HG03108 (cell line): Measurements from ENCODE around the gene C3orf33.
A peak's percentile ranks its signal among the peaks of the same experiment; 100 is the strongest.
"Not testable (repeated sequence)": the region's sequence is repeated elsewhere in the genome, so short reads cannot be mapped to it uniquely, and the experiment has no call there.

Experiments
- ATAC-seq: cut with Tn5 transposase; IDR thresholded peaks from one replicate; pipeline ENCODE4 v1.9.1; 2021; ENCODE audit warnings: moderate library complexity; ENCODE audit not compliant: unreplicated experiment

C3orf33 gene, protein sequence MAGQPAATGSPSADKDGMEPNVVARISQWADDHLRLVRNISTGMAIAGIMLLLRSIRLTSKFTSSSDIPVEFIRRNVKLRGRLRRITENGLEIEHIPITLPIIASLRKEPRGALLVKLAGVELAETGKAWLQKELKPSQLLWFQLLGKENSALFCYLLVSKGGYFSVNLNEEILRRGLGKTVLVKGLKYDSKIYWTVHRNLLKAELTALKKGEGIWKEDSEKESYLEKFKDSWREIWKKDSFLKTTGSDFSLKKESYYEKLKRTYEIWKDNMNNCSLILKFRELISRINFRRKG

DNA sequence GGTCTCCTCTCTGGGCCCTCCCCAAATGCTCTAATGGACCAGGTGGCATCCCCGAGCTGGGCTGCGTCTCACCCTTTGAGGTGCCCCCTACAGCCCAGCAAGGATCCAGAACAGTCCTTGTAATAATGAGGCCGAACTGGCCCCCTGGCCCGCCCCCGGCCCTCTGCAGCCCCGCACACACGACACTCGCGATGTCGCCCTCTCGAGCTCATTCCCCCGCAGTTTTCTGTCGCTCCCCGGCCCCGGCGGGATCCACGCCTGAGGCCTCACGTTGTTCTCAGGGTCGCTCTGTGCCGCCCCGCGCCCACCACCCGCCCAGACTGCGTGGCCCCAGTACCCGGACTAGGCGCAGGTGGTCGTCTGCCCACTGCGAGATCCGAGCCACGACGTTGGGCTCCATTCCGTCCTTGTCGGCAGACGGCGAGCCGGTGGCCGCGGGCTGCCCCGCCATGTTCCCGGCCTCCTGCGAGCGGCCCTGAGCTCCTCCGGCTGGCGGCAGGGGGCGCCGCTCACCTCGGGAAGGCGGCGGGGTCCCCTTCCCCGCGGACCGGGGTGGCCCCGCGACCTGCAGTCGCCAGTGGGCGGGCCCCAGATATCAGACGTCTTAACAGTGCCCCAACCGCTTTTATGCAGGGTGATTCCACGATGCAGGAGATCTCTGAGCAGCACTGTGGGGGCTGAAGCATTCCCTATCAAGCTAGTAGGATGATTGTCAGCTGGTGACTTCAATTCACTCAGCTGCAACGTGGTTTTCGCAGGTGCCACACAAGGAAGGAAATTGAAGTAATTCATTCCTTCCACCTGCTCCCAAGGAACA lies at the start of gene C3orf33:
Gene C3orf33 (minus strand): TSS at position 477 of the 817 bp plus-strand sequence. CDS start 26 bp downstream, at position 451.
- ATAC-seq, result peak; percentile 98

DNA sequence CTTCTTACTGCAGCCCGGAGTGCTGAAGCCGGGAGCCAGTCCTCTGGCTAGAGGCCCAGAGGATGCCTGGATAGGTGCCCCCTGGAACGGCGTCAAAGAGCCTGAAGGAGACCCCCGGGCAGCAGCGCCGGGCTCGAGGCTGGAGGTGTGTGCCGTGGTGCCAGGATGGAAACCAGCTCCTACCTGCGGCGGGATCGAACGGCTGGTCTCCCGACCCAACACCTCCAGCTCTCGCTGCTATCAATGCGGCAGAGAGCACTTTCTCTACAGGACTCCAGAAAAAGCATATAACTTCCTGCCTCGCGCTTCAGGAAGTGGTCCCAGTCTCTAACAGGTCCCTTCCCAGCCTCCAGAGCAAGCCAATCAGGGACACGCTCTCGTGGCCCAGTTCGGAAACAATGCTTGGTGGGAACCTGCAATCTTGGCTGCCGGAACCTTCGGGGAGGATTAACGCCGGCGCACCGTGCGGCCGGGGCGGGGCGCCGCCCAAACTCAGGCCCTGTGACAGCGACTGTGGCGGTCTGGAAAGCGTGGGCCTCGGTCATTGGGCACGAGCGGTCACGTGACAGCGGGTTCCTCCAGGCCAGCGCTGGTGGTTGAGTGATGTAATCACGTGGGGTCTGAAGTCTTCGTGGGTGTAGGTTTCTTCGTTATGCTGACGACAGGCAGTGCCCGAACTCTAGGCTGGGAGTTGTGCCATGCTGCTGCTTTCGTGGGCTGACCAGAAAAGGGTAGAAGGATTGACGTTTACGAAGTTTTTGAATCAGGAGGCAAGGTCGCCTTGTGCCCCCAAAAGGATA lies 48.3 kb upstream of the C3orf33 start, which contains the start of gene SLC33A1:
Gene SLC33A1 (minus strand): TSS at position 287 of the 800 bp plus-strand sequence. CDS start 430 bp downstream, outside the sequence.
- peak; percentile 94 for ATAC-seq

DNA sequence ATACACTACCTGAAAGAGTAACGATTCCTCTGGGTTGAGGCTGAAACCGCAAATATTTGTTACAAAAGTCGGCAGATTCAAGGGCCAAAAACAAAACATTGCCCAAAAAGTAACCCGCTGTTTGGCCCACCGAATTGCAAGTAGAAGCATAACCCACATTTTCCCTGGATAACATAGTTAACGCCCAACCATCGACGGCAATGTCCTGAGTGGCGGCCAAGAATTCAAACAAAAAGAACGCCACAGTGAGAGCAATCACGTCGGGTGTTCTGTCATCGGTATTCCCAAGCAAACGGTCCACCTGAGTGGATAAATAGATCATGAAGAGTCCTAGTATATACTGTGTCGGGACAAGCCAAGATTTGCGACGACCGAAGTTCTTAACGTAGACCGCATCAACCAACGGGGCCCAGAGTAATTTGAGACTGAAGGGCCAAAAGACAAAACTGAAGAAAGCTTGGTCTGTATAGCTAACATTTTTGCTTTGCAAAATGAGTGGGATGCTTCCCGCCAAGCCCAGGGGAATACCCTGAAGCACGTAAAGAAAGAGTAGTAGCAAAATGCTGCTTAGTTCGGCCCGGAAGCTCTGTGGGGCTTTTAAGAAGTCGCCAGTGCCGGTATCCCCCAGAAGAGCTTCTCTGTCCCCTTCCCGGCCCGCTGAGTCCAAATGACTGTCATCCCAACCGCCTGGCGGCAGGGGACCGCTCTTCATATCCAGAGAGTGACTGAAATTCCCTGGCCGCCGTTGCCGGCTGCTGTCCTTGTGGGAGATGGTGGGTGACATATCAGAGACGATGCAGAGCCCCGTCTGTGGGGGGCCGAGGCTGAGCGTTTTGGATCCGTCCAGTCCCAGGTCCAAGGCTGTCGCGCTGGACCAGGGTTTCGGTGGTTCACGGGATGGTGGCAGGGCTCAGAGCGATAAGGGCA lies 47.4 kb upstream of the C3orf33 start:
- ATAC-seq, result peak; percentile 7

DNA sequence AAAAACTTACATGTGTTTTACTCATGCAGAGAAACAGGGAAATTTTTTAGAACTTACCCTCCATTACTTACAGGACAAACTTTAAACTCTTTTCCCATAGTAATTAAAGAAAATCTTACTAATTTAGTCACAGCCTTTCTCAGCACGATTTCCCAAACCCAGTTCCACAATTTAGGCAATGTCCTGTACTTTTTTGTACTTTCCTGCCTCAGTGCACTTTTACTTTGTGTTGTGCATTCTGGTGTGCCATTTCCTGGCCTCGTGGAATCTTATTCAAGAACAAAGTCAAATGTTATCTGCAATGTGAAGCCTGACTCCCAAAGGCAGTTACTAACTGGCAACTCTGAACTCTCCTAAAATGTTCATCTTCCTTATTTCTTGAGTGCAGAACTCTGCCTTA lies 46.3 kb upstream of the C3orf33 start:
- ATAC-seq, result no peak

DNA sequence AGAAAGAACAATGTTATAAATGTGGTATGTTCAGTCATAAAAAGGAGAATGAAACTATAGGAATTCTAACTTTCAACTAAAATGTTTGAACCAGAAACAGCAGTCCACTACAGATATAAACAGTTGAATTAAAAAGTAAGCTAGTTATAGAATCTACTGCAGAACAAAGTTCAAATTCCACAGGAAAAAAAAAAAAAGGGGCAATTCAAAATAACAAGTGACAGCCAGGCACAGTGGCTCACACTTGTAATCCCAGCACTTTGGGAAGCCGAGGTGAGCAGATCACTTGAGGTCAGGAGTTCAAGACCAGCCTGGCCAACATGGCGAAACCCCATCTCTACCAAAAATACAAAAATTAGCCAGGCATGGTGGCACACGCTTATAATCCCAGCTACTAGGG lies 43.3 kb upstream of the C3orf33 start:
- ATAC-seq, result not testable (repeated sequence)

DNA sequence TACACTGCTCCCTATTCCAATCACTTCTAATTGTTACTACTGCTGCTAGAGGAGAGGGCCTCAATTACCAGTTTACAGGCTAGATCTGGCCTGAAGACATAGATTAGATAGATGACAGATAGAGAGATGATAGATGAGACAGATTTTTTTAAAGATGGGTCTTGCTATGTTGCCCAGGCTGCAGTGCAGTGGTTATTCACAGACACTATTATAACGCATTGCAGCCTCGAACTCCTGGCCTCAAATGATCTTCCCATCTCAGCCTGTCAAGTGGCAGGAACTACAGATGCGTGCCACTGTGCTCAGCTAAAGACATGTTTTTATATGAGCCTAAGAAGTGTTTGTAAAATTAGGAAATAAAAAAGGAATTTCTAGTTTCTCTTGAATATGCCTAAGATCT lies 41.9 kb upstream of the C3orf33 start:
- ATAC-seq, result no peak

DNA sequence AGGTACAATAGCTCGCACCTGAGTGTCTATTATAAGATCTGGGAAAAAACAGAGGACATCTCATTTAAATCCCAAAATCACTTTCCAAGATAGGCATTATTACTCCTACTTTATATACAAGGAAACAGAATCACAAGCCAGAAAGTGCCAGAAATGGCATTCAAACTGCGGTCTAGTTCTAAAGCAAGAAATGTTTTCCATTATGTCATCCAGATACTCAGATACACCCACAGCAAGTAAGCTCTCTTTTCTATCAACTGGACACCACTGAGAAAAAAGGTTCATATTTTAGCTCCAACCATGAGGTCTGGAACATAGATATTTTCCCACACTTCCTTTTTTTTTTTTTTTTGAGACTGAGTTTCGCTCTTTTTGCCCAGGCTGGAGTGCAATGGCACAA lies 40.0 kb upstream of the C3orf33 start:
- no peak for ATAC-seq

DNA sequence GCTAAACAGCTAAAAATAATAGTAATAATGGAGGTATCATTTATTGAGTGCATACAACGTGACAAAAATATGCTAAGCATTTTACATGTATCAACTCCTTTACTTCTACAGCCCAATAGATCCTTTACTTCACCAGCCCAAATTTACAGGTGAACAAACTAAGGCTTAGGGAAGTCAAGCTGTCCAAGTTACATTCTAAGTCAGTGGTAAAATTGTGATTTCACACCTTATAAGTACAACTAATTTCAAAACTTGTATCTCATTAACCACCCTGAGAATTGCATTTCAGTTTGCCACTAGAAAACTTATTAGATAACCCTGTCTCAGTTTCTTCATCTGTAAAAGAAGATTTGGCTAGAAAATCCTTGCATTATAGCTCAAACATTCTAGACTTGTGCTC lies 37.5 kb upstream of the C3orf33 start:
- no peak for ATAC-seq

DNA sequence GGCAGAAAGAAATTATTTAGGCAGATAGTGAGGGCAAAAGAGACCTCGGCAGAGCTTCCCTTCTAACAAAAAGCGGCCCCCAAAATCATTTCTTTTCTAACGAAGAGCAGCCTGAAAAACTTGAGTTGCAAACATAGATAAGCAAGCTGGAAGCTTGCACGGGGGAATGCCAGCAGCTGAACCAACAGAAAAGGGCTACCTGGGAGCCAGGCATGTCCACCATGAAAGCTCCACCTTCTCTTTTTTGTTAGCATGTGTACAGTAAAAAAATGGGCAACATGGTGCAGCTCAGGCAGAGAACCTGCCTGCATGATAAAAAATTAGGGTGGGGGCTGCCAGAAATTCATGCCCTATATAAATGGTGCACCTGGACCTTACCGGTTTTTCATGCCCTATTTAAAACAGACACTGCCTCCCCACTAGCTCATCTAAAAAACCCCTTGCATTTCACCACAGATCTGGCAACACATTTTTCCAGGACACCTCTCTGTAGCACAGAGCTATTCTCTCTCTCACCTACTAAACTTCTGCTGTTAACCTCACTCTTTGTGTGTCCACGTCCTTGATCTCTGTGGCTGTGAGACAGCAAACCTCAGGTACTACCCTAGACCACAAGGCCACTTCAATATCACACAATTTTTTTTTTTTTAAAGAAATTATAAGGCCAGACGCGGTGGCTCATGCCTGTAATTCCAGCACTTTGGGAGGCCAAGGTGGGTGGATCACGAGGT lies 29.4 kb upstream of the C3orf33 start:
- ATAC-seq, result no peak

DNA sequence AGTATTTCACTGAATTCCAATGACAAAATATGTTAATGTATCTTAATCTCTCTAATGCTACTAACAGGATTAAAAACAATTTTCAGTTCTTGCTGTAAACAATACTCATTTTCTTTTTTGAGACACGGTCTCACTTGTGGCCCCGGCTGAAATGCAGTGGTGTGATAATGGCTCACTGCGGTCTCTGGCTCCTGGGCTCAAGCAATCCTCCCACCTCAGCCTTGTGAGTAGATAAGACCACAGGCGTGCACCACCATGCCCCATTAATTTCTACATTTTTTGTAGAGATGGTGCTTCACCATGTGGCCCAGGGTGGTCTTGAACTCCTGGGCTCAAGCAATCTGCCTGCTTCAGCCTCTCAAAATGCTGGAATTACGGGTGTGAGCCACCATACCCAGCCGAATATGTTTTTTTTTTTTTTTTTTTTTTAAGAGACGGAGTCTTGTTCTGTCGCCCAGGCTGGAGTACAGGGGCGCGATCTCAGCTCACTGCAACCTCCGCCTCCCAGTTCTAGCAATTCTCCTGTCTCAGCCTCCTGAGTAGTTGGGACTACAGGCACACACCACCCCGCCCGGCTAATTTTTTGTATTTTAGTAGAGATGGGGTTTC lies 22.5 kb upstream of the C3orf33 start:
- ATAC-seq, result not testable (repeated sequence)

DNA sequence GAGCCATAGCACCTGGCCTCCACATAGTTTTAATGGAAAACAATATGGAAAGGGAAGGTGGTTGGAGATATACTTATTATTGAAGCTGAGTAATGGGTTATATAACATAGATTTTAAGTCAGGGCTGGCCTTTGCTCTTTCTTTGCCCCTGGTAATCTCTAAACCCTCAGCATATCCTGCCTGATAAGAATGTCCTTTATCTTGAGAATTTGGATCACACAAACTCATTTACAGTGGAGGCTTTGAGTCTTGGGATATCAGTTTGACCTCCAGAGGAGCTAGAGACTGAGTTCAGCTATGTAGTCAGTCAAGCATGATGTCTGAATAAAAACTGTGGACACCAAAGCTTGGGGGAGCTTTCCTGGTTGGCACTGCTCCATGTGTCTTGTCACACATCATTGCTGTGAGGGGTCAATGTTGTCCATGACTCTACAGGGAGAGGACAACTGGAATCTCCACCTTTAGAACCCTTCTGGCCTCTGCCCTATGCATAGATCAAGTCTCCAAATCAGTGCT lies 9.0 kb upstream of the C3orf33 start:
- no peak for ATAC-seq

DNA sequence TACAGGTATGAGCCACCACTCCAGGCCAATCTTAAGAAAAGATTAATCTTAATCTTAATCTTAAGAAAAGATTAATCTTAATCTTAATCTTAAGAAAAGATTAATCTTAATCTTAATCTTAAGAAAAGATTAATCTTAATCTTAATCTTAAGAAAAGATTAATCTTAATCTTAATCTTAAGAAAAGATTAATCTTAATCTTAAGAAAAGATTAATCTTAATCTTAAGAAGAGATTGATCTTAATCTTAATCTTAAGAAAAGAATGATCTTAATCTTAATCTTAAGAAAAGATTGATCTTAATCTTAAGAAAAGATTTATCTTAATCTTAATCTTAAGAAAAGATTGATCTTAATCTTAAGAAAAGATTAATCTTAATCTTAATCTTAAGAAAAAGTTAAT lies 7.1 kb upstream of the C3orf33 start:
- not testable (repeated sequence) for ATAC-seq

DNA sequence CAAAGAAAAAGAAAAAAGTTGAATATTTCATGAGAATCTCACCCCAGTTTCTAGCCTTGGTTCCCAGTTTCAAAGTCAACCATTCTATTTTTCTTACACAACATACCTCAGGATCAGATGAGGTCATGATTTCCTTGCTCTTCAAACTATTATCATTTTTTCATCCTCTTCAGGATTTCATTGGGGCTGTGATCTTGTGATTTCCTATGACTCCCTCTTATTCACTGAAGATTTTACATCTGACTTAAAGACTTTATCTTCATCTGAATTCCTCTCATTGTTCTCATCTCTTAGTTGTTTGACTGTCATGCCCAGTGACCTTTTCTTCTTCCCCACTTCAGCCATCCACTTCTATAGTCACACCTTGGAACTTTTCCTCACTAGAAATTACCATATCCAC lies 3.1 kb upstream of the C3orf33 start:
- no peak for ATAC-seq

DNA sequence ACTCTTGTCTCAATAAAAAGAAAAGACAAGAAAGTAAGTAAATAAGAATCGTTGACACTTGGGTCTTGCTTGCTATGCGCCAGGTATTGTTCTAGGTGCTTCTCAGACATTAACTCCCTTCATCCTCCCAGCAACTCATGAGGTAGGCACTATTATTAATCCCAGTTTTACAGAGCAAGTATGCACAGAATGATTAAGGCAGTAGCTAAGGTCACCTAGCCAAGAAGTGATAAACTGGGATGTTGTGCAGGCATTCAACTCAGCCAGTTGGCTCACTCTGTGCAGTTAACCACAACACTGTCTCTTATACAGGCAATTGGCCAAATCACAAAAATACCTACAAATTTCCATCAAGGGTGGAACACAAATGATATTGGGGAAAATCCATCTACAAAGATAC lies 1.7 kb upstream of the C3orf33 start:
- no peak for ATAC-seq

DNA sequence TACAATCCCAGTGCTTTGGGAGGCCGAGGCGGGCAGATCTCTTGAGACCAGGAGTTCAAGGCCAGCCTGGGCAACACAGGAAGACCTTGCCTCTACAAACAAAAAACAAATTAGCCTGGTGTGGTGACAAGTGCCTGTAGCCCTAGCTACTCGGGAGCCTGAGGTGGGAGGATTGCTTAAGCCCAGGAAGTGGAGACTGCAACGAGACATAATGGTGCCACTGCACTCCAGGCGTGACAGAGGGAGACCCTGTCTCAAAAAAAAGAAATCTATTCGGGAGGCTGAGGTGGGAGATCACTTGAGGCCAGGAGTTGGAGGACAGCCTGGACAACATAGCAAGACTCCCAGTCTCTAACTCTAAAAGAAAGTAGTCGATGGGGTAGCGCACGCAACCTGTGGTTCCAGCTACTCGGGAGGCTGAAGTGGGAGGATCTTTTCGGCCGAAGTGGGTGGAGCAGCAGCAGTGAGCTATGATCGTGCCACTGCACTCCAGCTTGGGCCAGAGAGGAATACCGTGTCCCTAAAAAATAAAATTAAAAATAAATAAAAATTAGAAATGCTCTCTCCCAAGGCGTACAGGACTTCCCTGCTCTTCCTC lies 775 bp downstream of the C3orf33 start:
- ATAC-seq, result no peak

DNA sequence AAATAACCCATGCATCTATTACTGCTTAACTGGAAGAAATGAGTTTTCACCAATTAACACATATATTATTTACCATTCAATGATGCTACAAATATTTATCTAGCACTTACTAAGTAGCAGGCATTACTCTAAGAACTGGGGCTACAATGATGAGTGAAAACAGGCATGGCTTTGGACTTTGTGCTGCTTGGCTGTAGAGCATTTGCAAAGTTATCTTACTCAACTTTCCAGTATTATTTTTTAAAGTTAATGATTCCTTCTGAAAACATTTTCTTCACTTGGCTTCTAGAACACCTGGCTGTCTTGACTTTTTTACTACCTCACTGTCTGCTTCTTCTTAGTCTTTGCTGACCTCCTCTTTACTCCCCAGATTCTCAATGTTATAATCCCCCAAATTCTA lies 1.8 kb downstream of the C3orf33 start:
- ATAC-seq, result no peak

DNA sequence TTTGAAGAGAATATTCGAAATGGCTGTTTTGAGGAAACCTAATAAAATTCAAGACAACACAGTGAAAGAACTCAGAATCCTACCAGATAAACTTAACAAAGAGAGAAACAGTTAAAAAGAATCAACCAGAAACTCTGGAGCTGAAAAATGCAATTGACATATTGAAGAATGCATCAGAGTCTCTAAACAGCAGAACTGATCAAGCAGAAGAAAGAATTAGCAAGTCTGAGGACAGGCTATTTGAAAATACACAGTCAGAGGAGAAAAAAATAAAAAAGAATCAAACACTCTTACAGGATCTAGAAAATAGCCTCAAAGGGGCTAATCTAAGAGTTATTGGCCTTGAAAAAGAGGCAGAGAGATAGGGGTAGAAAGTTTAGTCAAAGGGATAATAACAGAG lies 13.5 kb downstream of the C3orf33 start:
- ATAC-seq, result no peak

DNA sequence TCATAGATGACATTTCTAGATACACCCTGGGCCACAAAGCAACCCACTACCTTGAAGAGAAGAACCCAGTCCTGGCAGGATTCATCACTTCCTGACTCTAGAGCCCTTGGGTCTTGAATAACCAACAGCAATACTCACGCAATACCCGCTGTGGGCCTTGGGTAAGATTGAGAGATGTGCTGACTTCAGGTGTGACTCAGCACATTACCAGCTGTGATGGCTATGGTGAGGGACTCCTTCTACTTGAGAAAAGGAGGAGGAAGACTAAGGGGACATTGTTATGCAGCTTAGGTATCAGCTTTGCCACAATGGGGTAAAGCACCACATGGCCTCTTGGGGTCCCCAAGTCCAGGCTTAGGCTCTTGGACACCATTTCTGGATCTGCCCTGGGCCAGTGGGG lies 14.9 kb downstream of the C3orf33 start:
- ATAC-seq, result no peak
